GM21360 (cell line): Measurements from ENCODE around the gene PROS1.
"Not testable (repeated sequence)": the region's sequence is repeated elsewhere in the genome, so short reads cannot be mapped to it uniquely, and the experiment has no call there.

Experiments
- ATAC-seq: cut with Tn5 transposase; IDR thresholded peaks from one replicate; pipeline ENCODE4 v1.9.1; 2021; ENCODE audit warnings: mild to moderate bottlenecking, moderate library complexity; ENCODE audit not compliant: unreplicated experiment

PROS1 gene

DNA sequence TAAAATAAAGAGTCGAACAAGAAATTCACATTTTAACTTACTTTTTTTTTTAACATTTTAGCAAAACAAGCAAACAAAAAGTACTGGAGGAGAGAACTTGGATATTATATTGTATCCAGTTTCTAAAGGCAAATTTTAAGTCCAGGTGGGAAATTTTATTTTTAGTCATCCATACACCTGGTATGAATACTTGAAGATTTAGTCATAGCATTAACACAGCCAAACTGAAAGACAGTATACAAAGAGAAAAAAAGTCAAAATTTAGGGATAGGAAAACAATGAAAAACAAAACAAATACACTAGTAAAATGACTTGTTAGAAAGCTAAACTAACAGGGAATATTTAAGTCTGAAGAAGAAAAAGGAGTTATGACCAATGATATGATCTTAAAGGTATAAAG, 69.1 kb downstream of the PROS1 start:
- ATAC-seq = no peak

DNA sequence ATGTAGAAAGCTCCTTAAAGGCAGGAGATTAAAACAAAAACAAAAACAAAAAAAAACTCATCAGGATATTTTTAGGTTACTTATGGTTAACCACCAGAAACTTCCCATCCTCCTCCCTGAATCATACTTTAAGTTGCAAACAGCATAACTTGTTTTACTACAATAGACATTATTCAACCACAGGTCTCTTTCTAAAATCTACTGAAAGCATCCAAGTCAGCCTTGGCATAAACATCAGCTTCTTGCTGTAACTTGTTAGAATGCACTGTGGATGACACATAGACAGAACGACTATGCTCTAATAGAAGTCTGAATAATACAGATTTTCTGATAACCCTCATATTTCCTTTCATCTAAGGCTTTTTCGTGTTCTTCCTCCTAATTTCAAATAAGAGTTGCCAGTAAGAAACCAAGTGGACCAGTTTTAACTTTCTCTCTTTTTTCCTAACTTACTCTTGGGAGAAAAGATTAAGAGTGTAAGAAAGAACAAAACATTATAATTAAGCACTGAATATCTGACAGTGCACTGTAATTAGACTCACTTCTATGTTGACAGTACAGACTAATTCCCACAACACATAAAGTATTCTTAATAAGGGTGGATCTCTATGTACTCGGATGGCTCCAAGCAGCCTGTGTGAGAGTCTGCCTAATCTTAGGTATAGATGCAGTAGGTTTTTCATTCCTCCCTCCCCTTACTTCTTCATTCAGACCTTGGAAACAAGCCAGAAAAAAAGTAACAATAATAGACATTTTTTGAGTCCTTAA, 95.3 kb downstream of the PROS1 start:
- not testable (repeated sequence) for ATAC-seq

DNA sequence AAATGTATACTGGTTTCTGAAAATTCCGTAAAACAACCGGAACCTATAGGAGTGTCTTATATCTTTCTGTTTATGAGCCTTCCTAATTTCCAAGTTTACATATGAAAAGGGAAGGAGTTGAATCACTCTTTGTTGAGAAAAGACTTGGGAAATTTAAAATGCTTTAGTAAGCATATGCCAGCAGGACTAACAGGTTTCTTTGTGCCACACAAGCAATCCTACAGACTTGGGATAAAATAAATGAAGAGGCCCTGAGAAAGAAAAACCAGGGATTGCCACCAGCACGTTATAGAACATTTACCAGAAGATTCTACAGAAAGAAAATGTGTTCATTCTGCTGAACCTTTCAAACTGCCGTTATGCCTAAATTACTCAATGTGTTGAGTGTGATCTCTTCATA, 96.3 kb downstream of the PROS1 start:
- ATAC-seq = not testable (repeated sequence)

DNA sequence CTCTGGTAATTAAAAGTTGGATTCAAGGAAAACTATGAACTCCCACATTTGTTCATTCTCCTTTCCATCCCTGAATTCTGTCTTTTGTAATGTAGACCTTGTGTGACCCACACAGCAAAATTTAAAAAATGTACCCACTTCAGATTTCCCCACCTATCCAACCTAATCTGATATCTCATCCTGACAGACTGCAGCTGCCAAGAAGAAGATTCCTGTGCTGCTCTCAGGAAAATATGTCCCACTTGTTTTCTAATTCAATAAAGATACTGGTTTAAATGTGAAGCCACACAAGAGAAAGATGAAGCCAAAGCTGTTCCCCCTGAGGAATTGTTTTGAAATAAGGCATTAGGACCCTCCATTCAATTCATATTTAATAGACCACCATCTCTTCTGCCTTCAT, 100.3 kb downstream of the PROS1 start:
- not testable (repeated sequence) for ATAC-seq

DNA sequence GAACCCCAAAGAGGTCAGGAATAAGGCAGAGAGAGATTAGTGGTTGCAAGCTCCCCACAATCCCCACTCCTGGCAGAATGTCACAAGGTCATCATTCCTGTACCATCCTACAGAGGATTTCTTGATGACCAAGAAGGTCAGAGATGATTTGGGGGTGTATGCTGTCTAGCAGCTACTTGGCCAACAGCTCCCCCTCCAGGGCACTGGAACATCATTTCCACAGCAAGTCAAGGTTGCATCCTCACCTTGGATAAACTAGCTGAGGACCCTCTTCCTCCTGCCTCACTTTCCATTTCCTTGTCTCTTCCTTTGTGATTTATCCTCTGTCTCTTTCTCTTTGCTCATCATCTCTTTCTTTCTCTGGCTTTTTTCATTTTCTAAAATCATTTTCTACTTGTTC, 106.3 kb downstream of the PROS1 start:
- ATAC-seq = no peak

DNA sequence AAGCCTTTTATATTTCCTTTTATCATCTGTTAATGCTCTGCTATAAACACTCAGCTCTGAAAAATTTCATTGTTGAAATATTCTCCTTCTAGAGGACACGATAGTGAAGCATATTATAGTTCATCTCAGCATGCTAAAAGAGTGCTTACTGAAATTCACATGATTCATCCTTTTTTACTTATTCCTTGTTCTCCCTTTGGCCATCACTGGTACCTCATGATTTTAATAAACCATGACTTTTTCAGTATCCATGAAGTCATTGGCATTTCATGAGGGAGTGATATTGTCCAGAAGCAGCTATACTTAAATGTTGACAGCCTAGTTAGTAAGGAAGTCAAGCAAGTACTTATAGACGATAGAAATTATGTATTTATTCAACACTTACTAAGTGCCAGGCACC, 112.7 kb downstream of the PROS1 start:
- no peak for ATAC-seq

DNA sequence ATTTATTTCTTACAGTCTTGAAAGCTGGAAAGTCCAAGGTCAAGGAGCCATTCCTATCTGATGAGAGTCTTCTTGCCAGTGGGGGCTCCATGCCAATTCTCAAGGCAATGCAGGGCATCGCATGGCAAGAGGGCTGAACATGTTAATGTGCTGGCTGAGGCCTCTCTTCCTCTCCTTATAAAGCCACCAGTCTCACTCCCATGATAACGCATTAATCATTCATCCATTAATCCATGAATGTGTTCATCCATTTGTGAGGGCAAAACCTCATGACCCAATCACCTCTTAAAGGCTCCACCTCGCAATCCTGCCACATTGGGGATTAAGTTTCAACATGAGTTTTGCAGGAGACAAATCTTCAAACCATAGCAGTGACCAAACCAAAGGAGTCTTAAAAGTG, 118.3 kb downstream of the PROS1 start:
- ATAC-seq = no peak

DNA sequence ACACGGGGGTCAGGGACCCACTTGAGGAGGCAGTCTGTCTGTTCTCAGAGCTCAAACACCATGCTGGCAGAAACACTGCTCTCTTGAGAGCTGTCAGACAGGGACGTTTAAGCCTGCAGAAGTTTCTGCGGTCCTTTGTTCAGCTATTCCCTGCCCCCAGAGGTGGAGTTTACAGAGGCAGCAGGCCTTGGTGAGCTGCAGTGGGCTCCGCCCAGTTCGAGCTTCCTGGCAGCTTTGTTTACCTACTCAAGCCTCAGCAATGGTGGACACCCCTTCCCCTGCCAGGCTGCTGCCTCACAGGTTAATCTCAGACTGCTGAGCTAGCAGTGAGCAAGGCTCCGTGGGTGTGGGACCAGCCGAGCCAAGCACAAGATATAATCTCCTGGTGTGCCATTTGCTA, 121.5 kb downstream of the PROS1 start:
- ATAC-seq = not testable (repeated sequence)

DNA sequence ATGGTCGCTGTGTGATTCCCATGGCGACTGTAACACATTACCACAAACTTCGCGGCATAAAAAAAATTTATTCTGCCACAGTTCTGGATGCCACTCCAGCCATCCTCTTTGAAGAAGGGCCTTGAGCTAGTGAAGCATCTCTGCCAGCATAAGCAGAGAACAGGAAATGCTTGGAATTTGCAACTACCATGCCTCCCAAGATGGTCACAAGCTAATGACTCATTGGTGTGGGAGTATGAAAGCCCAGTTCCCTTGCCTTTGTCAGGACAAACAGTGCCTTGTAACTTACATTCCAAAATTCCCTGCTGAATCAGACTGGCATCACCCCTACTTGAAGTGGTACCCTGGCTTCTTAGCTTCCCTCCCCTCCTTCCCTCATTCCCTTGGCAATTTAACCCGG, 129.7 kb downstream of the PROS1 start:
- no peak for ATAC-seq

DNA sequence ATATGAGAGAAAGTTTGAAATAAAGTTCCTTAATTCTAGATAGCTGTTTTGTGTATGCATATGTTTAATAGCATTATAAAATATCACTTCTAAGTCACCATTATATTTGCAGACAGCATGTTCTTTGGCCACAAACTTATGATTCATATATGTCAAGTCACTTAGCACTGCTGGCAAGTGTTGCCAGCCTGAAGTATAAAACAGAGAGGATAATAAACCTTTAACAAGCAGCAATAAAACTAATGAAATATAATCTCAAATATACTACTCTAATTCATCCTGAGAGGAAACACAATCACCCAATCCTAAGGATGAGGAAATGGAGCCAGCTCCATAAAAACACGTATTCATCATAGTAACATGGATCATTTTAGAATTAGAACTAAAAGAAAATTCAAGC, 134.5 kb downstream of the PROS1 start:
- not testable (repeated sequence) for ATAC-seq
